ENCODE measurements around the gene ELOVL6.

ELOVL6 gene

GRCh38 chr4:110124711-110125110 lies 73.7 kb downstream of the ELOVL6 start:
- Histone ChIP-seq H3K4me1 (ENCODE audit: control insufficient read depth, insufficient read depth, low read length) (no peaks in the 10 kb centered on the region), H3K27me3 (ENCODE audit: control insufficient read depth, insufficient read depth, low read length) (no peaks in the 10 kb centered on the region), H3K9me3 (ENCODE audit: control insufficient read depth, insufficient read depth, low read depth, low read length) (no peaks in the 10 kb centered on the region), H3K27ac (ENCODE audit: low read depth, low read length) (no peak overlapping the region), H3K4me3 (ENCODE audit: low read depth, low read length) (no peak overlapping the region), H3K9ac (ENCODE audit: low read length) (no peak overlapping the region), H3K36me3 (ENCODE audit: control insufficient read depth, insufficient read depth, low read length) (peaks cover 10% of the 10 kb centered on the region; the same call in 1 of the 2 replicates)

- H3K4me1 ChIP-seq (ENCODE audit: control insufficient read depth, insufficient read depth, low read length): no peaks in the 10 kb centered on the region
- H3K27ac ChIP-seq (ENCODE audit: low read depth, low read length): no peak overlapping the region
- no peak overlapping the region for H3K4me3 ChIP-seq (ENCODE audit: low read depth, low read length)
- no peak overlapping the region for H3K9ac ChIP-seq (ENCODE audit: low read length)
- H3K27me3 ChIP-seq (ENCODE audit: control insufficient read depth, insufficient read depth, low read length): no peaks in the 10 kb centered on the region
- H3K9me3 ChIP-seq (ENCODE audit: control insufficient read depth, insufficient read depth, low read depth, low read length): no peaks in the 10 kb centered on the region
- peaks cover 10% of the 10 kb centered on the region; the same call in 1 of the 2 replicates for H3K36me3 ChIP-seq (ENCODE audit: control insufficient read depth, insufficient read depth, low read length)
These were observed 76.2 kb downstream of the ELOVL6 start for GRCh38 chr4:110122201-110122600.

GRCh38 chr4:110120506-110120905 lies 77.9 kb downstream of the ELOVL6 start:
- no peaks in the 10 kb centered on the region for H3K9me3 ChIP-seq (ENCODE audit: control insufficient read depth, insufficient read depth, low read depth, low read length)

GRCh38 chr4:110119880-110120279 lies 78.5 kb downstream of the ELOVL6 start:
- H3K27ac ChIP-seq (ENCODE audit: low read depth, low read length): no peak overlapping the region
- H3K27me3 ChIP-seq (ENCODE audit: control insufficient read depth, insufficient read depth, low read length): no peaks in the 10 kb centered on the region
- peaks cover 8% of the 10 kb centered on the region; the same call in 1 of the 2 replicates for H3K36me3 ChIP-seq (ENCODE audit: control insufficient read depth, insufficient read depth, low read length)
- H3K9ac ChIP-seq (ENCODE audit: low read length): no peak overlapping the region
- H3K9me3 ChIP-seq (ENCODE audit: control insufficient read depth, insufficient read depth, low read depth, low read length): no peaks in the 10 kb centered on the region
- peaks cover 6% of the 10 kb centered on the region; the same call in 1 of the 2 replicates for H3K4me1 ChIP-seq (ENCODE audit: control insufficient read depth, insufficient read depth, low read length)
- H3K4me3 ChIP-seq (ENCODE audit: low read depth, low read length): no peak overlapping the region

More at GRCh38 chr4:110120506-110120905, 77.9 kb downstream of the ELOVL6 start:
- Histone ChIP-seq H3K36me3 (ENCODE audit: control insufficient read depth, insufficient read depth, low read length) (peaks cover 8% of the 10 kb centered on the region; the same call in 1 of the 2 replicates), H3K4me3 (ENCODE audit: low read depth, low read length) (no peak overlapping the region), H3K9ac (ENCODE audit: low read length) (no peak overlapping the region), H3K4me1 (ENCODE audit: control insufficient read depth, insufficient read depth, low read length) (peaks cover 6% of the 10 kb centered on the region; the same call in 1 of the 2 replicates), H3K27me3 (ENCODE audit: control insufficient read depth, insufficient read depth, low read length) (no peaks in the 10 kb centered on the region), H3K27ac (ENCODE audit: low read depth, low read length) (no peak overlapping the region)

GRCh38 chr4:110119337-110119736 lies 79.1 kb downstream of the ELOVL6 start:
- Histone ChIP-seq H3K9me3 (ENCODE audit: control insufficient read depth, insufficient read depth, low read depth, low read length) (no peaks in the 10 kb centered on the region), H3K27ac (ENCODE audit: low read depth, low read length) (no peak overlapping the region), H3K9ac (ENCODE audit: low read length) (no peak overlapping the region), H3K36me3 (ENCODE audit: control insufficient read depth, insufficient read depth, low read length) (peaks cover 8% of the 10 kb centered on the region; the same call in 1 of the 2 replicates), H3K27me3 (ENCODE audit: control insufficient read depth, insufficient read depth, low read length) (no peaks in the 10 kb centered on the region), H3K4me1 (ENCODE audit: control insufficient read depth, insufficient read depth, low read length) (peaks cover 6% of the 10 kb centered on the region; the same call in 1 of the 2 replicates), H3K4me3 (ENCODE audit: low read depth, low read length) (no peak overlapping the region)

GRCh38 chr4:110112056-110112455 lies 86.4 kb downstream of the ELOVL6 start:
- Histone ChIP-seq H3K9ac (ENCODE audit: low read length) (no peak overlapping the region), H3K4me1 (ENCODE audit: control insufficient read depth, insufficient read depth, low read length) (peaks cover 28% of the 10 kb centered on the region), H3K27ac (ENCODE audit: low read depth, low read length) (no peak overlapping the region), H3K27me3 (ENCODE audit: control insufficient read depth, insufficient read depth, low read length) (no peaks in the 10 kb centered on the region), H3K36me3 (ENCODE audit: control insufficient read depth, insufficient read depth, low read length) (no peaks in the 10 kb centered on the region), H3K4me3 (ENCODE audit: low read depth, low read length) (no peak overlapping the region), H3K9me3 (ENCODE audit: control insufficient read depth, insufficient read depth, low read depth, low read length) (no peaks in the 10 kb centered on the region)

- Histone ChIP-seq H3K27ac (ENCODE audit: low read depth, low read length) (no peak overlapping the region), H3K9me3 (ENCODE audit: control insufficient read depth, insufficient read depth, low read depth, low read length) (no peaks in the 10 kb centered on the region), H3K27me3 (ENCODE audit: control insufficient read depth, insufficient read depth, low read length) (no peaks in the 10 kb centered on the region), H3K36me3 (ENCODE audit: control insufficient read depth, insufficient read depth, low read length) (peaks cover 10% of the 10 kb centered on the region), H3K4me1 (ENCODE audit: control insufficient read depth, insufficient read depth, low read length) (peaks cover 35% of the 10 kb centered on the region), H3K9ac (ENCODE audit: low read length) (no peak overlapping the region), H3K4me3 (ENCODE audit: low read depth, low read length) (no peak overlapping the region)
These were observed 89.0 kb downstream of the ELOVL6 start for GRCh38 chr4:110109455-110109854.

- Histone ChIP-seq H3K27ac (ENCODE audit: low read depth, low read length) (no peak overlapping the region), H3K36me3 (ENCODE audit: control insufficient read depth, insufficient read depth, low read length) (peaks cover 13% of the 10 kb centered on the region), H3K27me3 (ENCODE audit: control insufficient read depth, insufficient read depth, low read length) (no peaks in the 10 kb centered on the region), H3K9me3 (ENCODE audit: control insufficient read depth, insufficient read depth, low read depth, low read length) (no peaks in the 10 kb centered on the region), H3K4me1 (ENCODE audit: control insufficient read depth, insufficient read depth, low read length) (peaks cover 35% of the 10 kb centered on the region), H3K9ac (ENCODE audit: low read length) (no peak overlapping the region), H3K4me3 (ENCODE audit: low read depth, low read length) (no peak overlapping the region)
These were observed 89.5 kb downstream of the ELOVL6 start for GRCh38 chr4:110108960-110109359.

GRCh38 chr4:110108422-110108821 lies 90.0 kb downstream of the ELOVL6 start:
- Histone ChIP-seq H3K36me3 (ENCODE audit: control insufficient read depth, insufficient read depth, low read length) (peaks cover 15% of the 10 kb centered on the region), H3K9ac (ENCODE audit: low read length) (no peak overlapping the region), H3K27me3 (ENCODE audit: control insufficient read depth, insufficient read depth, low read length) (no peaks in the 10 kb centered on the region), H3K9me3 (ENCODE audit: control insufficient read depth, insufficient read depth, low read depth, low read length) (no peaks in the 10 kb centered on the region), H3K4me1 (ENCODE audit: control insufficient read depth, insufficient read depth, low read length) (peaks cover 35% of the 10 kb centered on the region), H3K27ac (ENCODE audit: low read depth, low read length) (peak overlapping the region; percentile 10; the same call in 1 of the 2 replicates), H3K4me3 (ENCODE audit: low read depth, low read length) (no peak overlapping the region)

GRCh38 chr4:110107866-110108265 lies 90.5 kb downstream of the ELOVL6 start:
- H3K9ac ChIP-seq (ENCODE audit: low read length): no peak overlapping the region
- no peaks in the 10 kb centered on the region for H3K9me3 ChIP-seq (ENCODE audit: control insufficient read depth, insufficient read depth, low read depth, low read length)
- peaks cover 15% of the 10 kb centered on the region for H3K36me3 ChIP-seq (ENCODE audit: control insufficient read depth, insufficient read depth, low read length)
- H3K27me3 ChIP-seq (ENCODE audit: control insufficient read depth, insufficient read depth, low read length): no peaks in the 10 kb centered on the region
- H3K27ac ChIP-seq (ENCODE audit: low read depth, low read length): peak overlapping the region; percentile 10; the same call in 1 of the 2 replicates
- H3K4me1 ChIP-seq (ENCODE audit: control insufficient read depth, insufficient read depth, low read length): peaks cover 35% of the 10 kb centered on the region
- no peak overlapping the region for H3K4me3 ChIP-seq (ENCODE audit: low read depth, low read length)

- H3K9ac ChIP-seq (ENCODE audit: low read length): no peak overlapping the region
- no peaks in the 10 kb centered on the region for H3K27me3 ChIP-seq (ENCODE audit: control insufficient read depth, insufficient read depth, low read length)
- peaks cover 18% of the 10 kb centered on the region for H3K36me3 ChIP-seq (ENCODE audit: control insufficient read depth, insufficient read depth, low read length)
- H3K4me1 ChIP-seq (ENCODE audit: control insufficient read depth, insufficient read depth, low read length): peaks cover 35% of the 10 kb centered on the region
- no peak overlapping the region for H3K4me3 ChIP-seq (ENCODE audit: low read depth, low read length)
- peak overlapping the region; percentile 74 for H3K27ac ChIP-seq (ENCODE audit: low read depth, low read length)
- H3K9me3 ChIP-seq (ENCODE audit: control insufficient read depth, insufficient read depth, low read depth, low read length): no peaks in the 10 kb centered on the region
These were observed 91.5 kb downstream of the ELOVL6 start for GRCh38 chr4:110106931-110107296.

Measured in HUES6 (cell line).